H1 (cell line): Measurements from ENCODE around the gene LPP. TPM values are rescaled to one million over a fixed set of nuclear protein-coding genes. Genes with fewer than 3 reads are reported as not detected.

Experiments
- SP1 ChIP-seq: IDR thresholded peaks from 2 replicates; pipeline ENCODE4 v1.6.1; 2011; ENCODE audit warnings: low read depth, low read length
- SUZ12 ChIP-seq: fragments of 200-600 bp; sonication (generic); IDR thresholded peaks from 2 replicates; pipeline ENCODE4 v1.6.1; 2012; ENCODE audit warnings: mild to moderate bottlenecking, inconsistent platforms, low read length, moderate library complexity, mixed read lengths
- polyA plus RNA-seq, 7 experiments: library from polyadenylated mRNA; depleted of rRNA in 3 of 7; stranded (reverse) in 5 of 7; unstranded in 2 of 7; fragments of >200 nt in 5 of 7; fragments of 200-250 nt in 2 of 7; gene quantifications; 1 replicate in 5 of 7; 2 replicates in 1 of 7; 4 replicates in 1 of 7; pipeline versions ENCODE4 v1.2.1 to v1.2.3, GENCODE V29; 2011 to 2013; ENCODE audit warnings: missing spikeins in 2 of 7, mixed read lengths in 2 of 7
- total RNA-seq: library from RNA; stranded (reverse); fragmentation: NEBNext Ultra II Directional; extraction: Animal tissue kit (Norgen Biotek cat#: 25700); gene quantifications from 2 replicates; pipeline ENCODE4 v1.2.1, GENCODE V29; 2021
- TF ChIP-seq, protein P1 (sequence below): fragments of 300-600 bp; sonication (generic); IDR thresholded peaks from 2 replicates; pipeline ENCODE4 v1.7.1; 2012; ENCODE audit warnings: low read length, moderate library complexity, mild to moderate bottlenecking, inconsistent platforms; ENCODE audit not compliant: insufficient replicate concordance

Gene LPP
- total and polyA plus RNA-seq, 2 of the 8 experiments (the other 6 are each of a cell fraction or from before 2014, with no cell fraction given) = 10.0 to 53.3 TPM

DNA sequence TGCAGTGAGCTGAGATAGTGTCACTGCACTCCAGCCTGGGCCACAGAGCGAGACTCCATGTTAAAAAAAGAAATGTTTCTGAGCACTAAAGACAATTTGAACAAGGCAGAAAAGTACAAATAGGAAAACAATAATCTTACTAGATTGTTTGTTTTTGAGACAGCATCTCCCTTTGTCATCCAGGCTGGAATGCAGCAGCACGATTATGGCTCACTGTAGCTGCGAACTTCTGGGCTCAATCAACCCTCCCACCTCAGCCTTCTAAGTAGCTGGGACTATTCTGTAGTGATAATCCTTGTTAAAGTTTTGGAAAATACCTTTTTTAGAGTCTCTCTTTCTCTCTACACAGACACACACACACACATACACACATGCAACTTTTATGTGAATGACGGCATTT, 107.1 kb downstream of the LPP start (continued):
- TF ChIP-seq, protein P1, sequence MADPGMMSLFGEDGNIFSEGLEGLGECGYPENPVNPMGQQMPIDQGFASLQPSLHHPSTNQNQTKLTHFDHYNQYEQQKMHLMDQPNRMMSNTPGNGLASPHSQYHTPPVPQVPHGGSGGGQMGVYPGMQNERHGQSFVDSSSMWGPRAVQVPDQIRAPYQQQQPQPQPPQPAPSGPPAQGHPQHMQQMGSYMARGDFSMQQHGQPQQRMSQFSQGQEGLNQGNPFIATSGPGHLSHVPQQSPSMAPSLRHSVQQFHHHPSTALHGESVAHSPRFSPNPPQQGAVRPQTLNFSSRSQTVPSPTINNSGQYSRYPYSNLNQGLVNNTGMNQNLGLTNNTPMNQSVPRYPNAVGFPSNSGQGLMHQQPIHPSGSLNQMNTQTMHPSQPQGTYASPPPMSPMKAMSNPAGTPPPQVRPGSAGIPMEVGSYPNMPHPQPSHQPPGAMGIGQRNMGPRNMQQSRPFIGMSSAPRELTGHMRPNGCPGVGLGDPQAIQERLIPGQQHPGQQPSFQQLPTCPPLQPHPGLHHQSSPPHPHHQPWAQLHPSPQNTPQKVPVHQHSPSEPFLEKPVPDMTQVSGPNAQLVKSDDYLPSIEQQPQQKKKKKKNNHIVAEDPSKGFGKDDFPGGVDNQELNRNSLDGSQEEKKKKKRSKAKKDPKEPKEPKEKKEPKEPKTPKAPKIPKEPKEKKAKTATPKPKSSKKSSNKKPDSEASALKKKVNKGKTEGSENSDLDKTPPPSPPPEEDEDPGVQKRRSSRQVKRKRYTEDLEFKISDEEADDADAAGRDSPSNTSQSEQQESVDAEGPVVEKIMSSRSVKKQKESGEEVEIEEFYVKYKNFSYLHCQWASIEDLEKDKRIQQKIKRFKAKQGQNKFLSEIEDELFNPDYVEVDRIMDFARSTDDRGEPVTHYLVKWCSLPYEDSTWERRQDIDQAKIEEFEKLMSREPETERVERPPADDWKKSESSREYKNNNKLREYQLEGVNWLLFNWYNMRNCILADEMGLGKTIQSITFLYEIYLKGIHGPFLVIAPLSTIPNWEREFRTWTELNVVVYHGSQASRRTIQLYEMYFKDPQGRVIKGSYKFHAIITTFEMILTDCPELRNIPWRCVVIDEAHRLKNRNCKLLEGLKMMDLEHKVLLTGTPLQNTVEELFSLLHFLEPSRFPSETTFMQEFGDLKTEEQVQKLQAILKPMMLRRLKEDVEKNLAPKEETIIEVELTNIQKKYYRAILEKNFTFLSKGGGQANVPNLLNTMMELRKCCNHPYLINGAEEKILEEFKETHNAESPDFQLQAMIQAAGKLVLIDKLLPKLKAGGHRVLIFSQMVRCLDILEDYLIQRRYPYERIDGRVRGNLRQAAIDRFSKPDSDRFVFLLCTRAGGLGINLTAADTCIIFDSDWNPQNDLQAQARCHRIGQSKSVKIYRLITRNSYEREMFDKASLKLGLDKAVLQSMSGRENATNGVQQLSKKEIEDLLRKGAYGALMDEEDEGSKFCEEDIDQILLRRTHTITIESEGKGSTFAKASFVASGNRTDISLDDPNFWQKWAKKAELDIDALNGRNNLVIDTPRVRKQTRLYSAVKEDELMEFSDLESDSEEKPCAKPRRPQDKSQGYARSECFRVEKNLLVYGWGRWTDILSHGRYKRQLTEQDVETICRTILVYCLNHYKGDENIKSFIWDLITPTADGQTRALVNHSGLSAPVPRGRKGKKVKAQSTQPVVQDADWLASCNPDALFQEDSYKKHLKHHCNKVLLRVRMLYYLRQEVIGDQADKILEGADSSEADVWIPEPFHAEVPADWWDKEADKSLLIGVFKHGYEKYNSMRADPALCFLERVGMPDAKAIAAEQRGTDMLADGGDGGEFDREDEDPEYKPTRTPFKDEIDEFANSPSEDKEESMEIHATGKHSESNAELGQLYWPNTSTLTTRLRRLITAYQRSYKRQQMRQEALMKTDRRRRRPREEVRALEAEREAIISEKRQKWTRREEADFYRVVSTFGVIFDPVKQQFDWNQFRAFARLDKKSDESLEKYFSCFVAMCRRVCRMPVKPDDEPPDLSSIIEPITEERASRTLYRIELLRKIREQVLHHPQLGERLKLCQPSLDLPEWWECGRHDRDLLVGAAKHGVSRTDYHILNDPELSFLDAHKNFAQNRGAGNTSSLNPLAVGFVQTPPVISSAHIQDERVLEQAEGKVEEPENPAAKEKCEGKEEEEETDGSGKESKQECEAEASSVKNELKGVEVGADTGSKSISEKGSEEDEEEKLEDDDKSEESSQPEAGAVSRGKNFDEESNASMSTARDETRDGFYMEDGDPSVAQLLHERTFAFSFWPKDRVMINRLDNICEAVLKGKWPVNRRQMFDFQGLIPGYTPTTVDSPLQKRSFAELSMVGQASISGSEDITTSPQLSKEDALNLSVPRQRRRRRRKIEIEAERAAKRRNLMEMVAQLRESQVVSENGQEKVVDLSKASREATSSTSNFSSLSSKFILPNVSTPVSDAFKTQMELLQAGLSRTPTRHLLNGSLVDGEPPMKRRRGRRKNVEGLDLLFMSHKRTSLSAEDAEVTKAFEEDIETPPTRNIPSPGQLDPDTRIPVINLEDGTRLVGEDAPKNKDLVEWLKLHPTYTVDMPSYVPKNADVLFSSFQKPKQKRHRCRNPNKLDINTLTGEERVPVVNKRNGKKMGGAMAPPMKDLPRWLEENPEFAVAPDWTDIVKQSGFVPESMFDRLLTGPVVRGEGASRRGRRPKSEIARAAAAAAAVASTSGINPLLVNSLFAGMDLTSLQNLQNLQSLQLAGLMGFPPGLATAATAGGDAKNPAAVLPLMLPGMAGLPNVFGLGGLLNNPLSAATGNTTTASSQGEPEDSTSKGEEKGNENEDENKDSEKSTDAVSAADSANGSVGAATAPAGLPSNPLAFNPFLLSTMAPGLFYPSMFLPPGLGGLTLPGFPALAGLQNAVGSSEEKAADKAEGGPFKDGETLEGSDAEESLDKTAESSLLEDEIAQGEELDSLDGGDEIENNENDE = no peak
- TF ChIP-seq SUZ12 (no peak), SP1 (no peak)
